Measurements from ENCODE around the gene PPP2R3A. TPM values are rescaled to one million over a fixed set of nuclear protein-coding genes. Genes with fewer than 3 reads are reported as not detected.

The PPP2R3A gene
- total and polyA plus RNA-seq, 2 of the 4 experiments (the other 2 are of a cell fraction) = 11.3 to 37.3 TPM

DNA sequence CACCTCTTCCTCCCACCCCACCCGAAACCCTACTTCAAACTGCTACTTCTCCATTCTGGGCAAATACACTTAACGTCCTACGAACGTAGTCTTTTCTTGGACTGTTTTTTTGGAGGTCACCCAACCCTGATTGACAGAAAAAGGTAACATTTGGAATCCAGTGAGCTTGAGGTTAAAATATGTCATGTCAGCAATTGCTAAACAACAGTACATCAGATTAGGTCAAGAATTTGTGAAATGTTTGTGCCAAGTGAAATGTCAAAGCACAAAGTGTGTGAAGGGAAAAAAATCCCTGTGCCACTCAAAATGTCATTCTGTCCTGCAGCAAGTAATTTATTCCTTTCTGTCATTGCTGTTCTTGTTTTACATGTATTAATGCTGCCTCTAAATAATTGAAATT is 49.2 kb upstream of the PPP2R3A start:
- CTCF ChIA-PET = interaction anchor here (1.0 kb wide), 2 partner anchors 19 to 127 kb away, joined by 3 read pairs; no protein-coding TSS in a partner anchor
- H3K56ac ChIP-seq (ENCODE audit: extremely low read depth, insufficient read depth, low read length) = no peak overlapping the region
- DNase-seq = no peak
- no peak overlapping the region for H2BK15ac ChIP-seq (ENCODE audit: low read depth, low read length)
- no peak overlapping the region for H4K8ac ChIP-seq (ENCODE audit: low read depth in 2 of 2, low read length in 2 of 2)
- no peak overlapping the region for H4K5ac ChIP-seq (ENCODE audit: low read depth, low read length)
- no peaks in the 10 kb centered on the region for H3K79me1 ChIP-seq (ENCODE audit: low read depth in 1 of 2, low read length in 2 of 2)
- no peak overlapping the region for H3K18ac ChIP-seq (ENCODE audit: low read depth, low read length)
- POLR2A ChIA-PET (ENCODE audit: unreplicated experiment) = no interaction called here
- no TSS peak for BruUV-seq (replicated peaks)
- H3K4ac ChIP-seq (ENCODE audit: low read depth, low read length) = no peak overlapping the region
- H3K27ac ChIP-seq (ENCODE audit: insufficient read depth, low read length) = no peak overlapping the region
- no peak overlapping the region for H3K23ac ChIP-seq (ENCODE audit: low read depth, low read length)
- in situ Hi-C loops (cut with MboI; ENCODE audit: low sequenced_read_pairs) (no loop called here), dilution Hi-C loops (cut with HindIII; ENCODE audit: low sequenced_read_pairs, unreplicated experiment) (no loop called here), intact Hi-C loops (cut with micrococcal nuclease) (loop anchor here (5.0 kb wide), 1 partner anchor 51 kb away; the partner anchor contains the start of gene PPP2R3A)
- H3K27me3 ChIP-seq (ENCODE audit: control insufficient read depth, insufficient read depth, low read length) = no peaks in the 10 kb centered on the region
- H4K20me1 ChIP-seq (ENCODE audit: insufficient read depth, low read length) = no peaks in the 10 kb centered on the region
- WGBS, 2 experiments (ENCODE audit: extremely low coverage in 2 of 2, insufficient read length in 1 of 2) = no CpG with 5 or more reads among the region's 4 CpGs
- no peak overlapping the region for H3K4me3 ChIP-seq (ENCODE audit: insufficient read depth, low read depth, low read length)
- H3K36me3 ChIP-seq (ENCODE audit: control insufficient read depth, insufficient read depth, low read length) = no peaks in the 10 kb centered on the region
- H3K4me1 ChIP-seq (ENCODE audit: control insufficient read depth, insufficient read depth, low read length) = peaks cover 2% of the 10 kb centered on the region
- H4K91ac ChIP-seq (ENCODE audit: insufficient read depth, low read depth, low read length) = no peak overlapping the region
- H2AFZ ChIP-seq (replicated peaks; ENCODE audit: low read length, poor library complexity) = no peak overlapping the region
- no peak overlapping the region for H3K9ac ChIP-seq (ENCODE audit: low read depth, low read length)
- no peak for ATAC-seq (ENCODE audit: low read depth)
- no peaks in the 10 kb centered on the region for H3K9me3 ChIP-seq (ENCODE audit: control insufficient read depth, insufficient read depth, low read length)
- no peak overlapping the region for H3K4me2 ChIP-seq (ENCODE audit: low read depth, low read length)
- no peak for TF ChIP-seq MXI1 (IDR thresholded peaks at IDR 0.05; ENCODE audit: borderline replicate concordance, low read depth, low read length)
- TF ChIP-seq MAFK (IDR thresholded peaks at IDR 0.05; ENCODE audit: low read depth, low read length) = peak; percentile 99
- H2AK9ac ChIP-seq (replicated peaks; ENCODE audit: low read depth, low read length, poor library complexity) = no peak overlapping the region
- peaks cover 3% of the 10 kb centered on the region; the same call in 1 of the 2 replicates for H3K9me1 ChIP-seq (ENCODE audit: insufficient read depth, low read length)
- no peak overlapping the region for H2BK120ac ChIP-seq (ENCODE audit: low read depth, low read length)
- no peak overlapping the region for H2AK5ac ChIP-seq (ENCODE audit: low read depth, low read length)
- no peak overlapping the region for H2BK5ac ChIP-seq (ENCODE audit: low read depth, low read length, poor library complexity, severe bottlenecking)
- no peak overlapping the region for H3K14ac ChIP-seq (replicated peaks; ENCODE audit: low read depth, low read length)
- H2BK20ac ChIP-seq (ENCODE audit: low read depth, low read length) = no peak overlapping the region
